Glutamatergic neuron (in vitro differentiated cells): Measurements from ENCODE around the gene GLDC. TPM values are rescaled to one million over a fixed set of nuclear protein-coding genes. Genes with fewer than 3 reads are reported as not detected.
"Not testable (repeated sequence)": the region's sequence is repeated elsewhere in the genome, so short reads cannot be mapped to it uniquely, and the experiment has no call there.

Experiments
- DNase-seq: peaks from one replicate; pipeline ENCODE4 v3.0.0; 2022
- H3K27ac Mint-ChIP-seq: one replicate; pipeline ENCODE4 v1.8.0; 2020; ENCODE audit warnings: mild to moderate bottlenecking, mixed read lengths, inconsistent platforms; ENCODE audit not compliant: unreplicated experiment
- H3K27me3 Mint-ChIP-seq: one replicate; pipeline ENCODE4 v1.8.0; 2020; ENCODE audit warnings: mild to moderate bottlenecking, moderate library complexity, mixed read lengths, inconsistent platforms; ENCODE audit not compliant: unreplicated experiment
- H3K36me3 Mint-ChIP-seq: one replicate; pipeline ENCODE4 v1.8.0; 2020; ENCODE audit warnings: mild to moderate bottlenecking, mixed read lengths, inconsistent platforms; ENCODE audit not compliant: unreplicated experiment
- H3K4me1 Mint-ChIP-seq: one replicate; pipeline ENCODE4 v1.8.0; 2020; ENCODE audit warnings: mild to moderate bottlenecking, low read depth, mixed read lengths, inconsistent platforms; ENCODE audit not compliant: unreplicated experiment
- H3K4me3 Mint-ChIP-seq: one replicate; pipeline ENCODE4 v1.8.0; 2020; ENCODE audit warnings: mild to moderate bottlenecking, mixed read lengths, inconsistent platforms; ENCODE audit not compliant: unreplicated experiment
- H3K9me3 Mint-ChIP-seq: one replicate; pipeline ENCODE4 v1.8.0; 2020; ENCODE audit warnings: mild to moderate bottlenecking, moderate library complexity, mixed read lengths, inconsistent platforms; ENCODE audit not compliant: unreplicated experiment
- CTCF ChIP-seq: fragments of 200-600 bp; sonication (generic); IDR thresholded peaks from one replicate; pipeline ENCODE4 v1.5.0; 2021; ENCODE audit not compliant: partially characterized antibody, unreplicated experiment
- total RNA-seq: library from RNA; stranded (reverse); fragmentation: NEBNext Ultra II Directional; extraction: Animal tissue kit (Norgen Biotek cat#: 25700); gene quantifications from one replicate; pipeline ENCODE4 v1.2.1, GENCODE V29; 2021; ENCODE audit not compliant: unreplicated experiment

Gene GLDC
- total RNA-seq, 1 donor from 2014 or later = 42.9 TPM

- peaks cover 15% of the 10 kb centered on the region for H3K4me1 Mint-ChIP-seq
- peaks cover 3% of the 10 kb centered on the region for H3K9me3 Mint-ChIP-seq
- peaks cover 3% of the 10 kb centered on the region for H3K27me3 Mint-ChIP-seq
- no peaks in the 10 kb centered on the region for H3K36me3 Mint-ChIP-seq
- no peak for TF ChIP-seq CTCF
- H3K27ac Mint-ChIP-seq = no peak overlapping the region
- H3K4me3 Mint-ChIP-seq = no peak overlapping the region
- DNase-seq = no peak
Measured at GRCh38 chr9:6545017-6545691, 100.4 kb downstream of the GLDC start.

- Mint-ChIP-seq H3K4me3 (no peak overlapping the region), H3K27me3 (no peaks in the 10 kb centered on the region), H3K27ac (no peak overlapping the region), H3K4me1 (no peaks in the 10 kb centered on the region), H3K36me3 (no peaks in the 10 kb centered on the region), H3K9me3 (no peaks in the 10 kb centered on the region)
- TF ChIP-seq CTCF = no peak
- DNase-seq = no peak
Measured at GRCh38 chr9:6543204-6543603, 102.3 kb downstream of the GLDC start.

- H3K27ac Mint-ChIP-seq, H3K36me3 Mint-ChIP-seq, DNase-seq, H3K9me3 Mint-ChIP-seq, H3K4me3 Mint-ChIP-seq, H3K4me1 Mint-ChIP-seq, H3K27me3 Mint-ChIP-seq: not testable (repeated sequence)
Measured at GRCh38 chr9:6542617-6543016, 102.9 kb downstream of the GLDC start.

GRCh38 chr9:6538666-6539071 is 106.9 kb downstream of the GLDC start:
- Mint-ChIP-seq H3K4me1 (no peaks in the 10 kb centered on the region), H3K27ac (no peak overlapping the region), H3K4me3 (no peak overlapping the region), H3K9me3 (no peaks in the 10 kb centered on the region), H3K27me3 (peaks cover 5% of the 10 kb centered on the region), H3K36me3 (no peaks in the 10 kb centered on the region)
- no peak for DNase-seq
- no peak for TF ChIP-seq CTCF

GRCh38 chr9:6535594-6535993 is 109.9 kb downstream of the GLDC start:
- TF ChIP-seq CTCF = no peak
- Mint-ChIP-seq H3K4me3 (no peak overlapping the region), H3K9me3 (no peaks in the 10 kb centered on the region), H3K36me3 (no peaks in the 10 kb centered on the region), H3K4me1 (no peaks in the 10 kb centered on the region), H3K27ac (no peak overlapping the region), H3K27me3 (peaks cover 5% of the 10 kb centered on the region)
- DNase-seq = no peak
